Fibroblast of mammary gland (primary cell): ENCODE data around the gene NIN.

Source experiments
- DNase-seq: peaks from one replicate; pipeline ENCODE4 v3.0.0-alpha.2; 2010; ENCODE audit warnings: low read depth
- H3K4me3 ChIP-seq: 2 replicates; pipeline ENCODE4 v1.5.1; 2011; ENCODE audit warnings: low read depth, mild to moderate bottlenecking, low read length, moderate library complexity; ENCODE audit not compliant: control insufficient read depth
- CTCF ChIP-seq: conservative IDR thresholded peaks from 2 replicates; pipeline ENCODE4 v1.5.1; 2011; ENCODE audit warnings: low read depth, low read length, inconsistent platforms; ENCODE audit not compliant: control insufficient read depth, insufficient read depth

The NIN gene

GRCh38 chr14:50856660-50857059 is 25.7 kb upstream of the NIN start:
- TF ChIP-seq CTCF: no peak
- DNase-seq: no peak
- H3K4me3 ChIP-seq: no peak overlapping the region

GRCh38 chr14:50855558-50855957 is 24.6 kb upstream of the NIN start:
- TF ChIP-seq CTCF: peak; percentile 13
- H3K4me3 ChIP-seq: no peak overlapping the region
- no peak for DNase-seq

- no peak overlapping the region for H3K4me3 ChIP-seq
- DNase-seq: no peak
- TF ChIP-seq CTCF: no peak
Measured at GRCh38 chr14:50854521-50854920, 23.6 kb upstream of the NIN start.

GRCh38 chr14:50853891-50854290 is 22.9 kb upstream of the NIN start:
- no peak overlapping the region for H3K4me3 ChIP-seq
- no peak for DNase-seq
- TF ChIP-seq CTCF: no peak

- TF ChIP-seq CTCF: no peak
- H3K4me3 ChIP-seq: no peak overlapping the region
- DNase-seq: peak; percentile 73
Measured at GRCh38 chr14:50846226-50846880, 15.4 kb upstream of the NIN start.

GRCh38 chr14:50845166-50845565 is 14.2 kb upstream of the NIN start:
- H3K4me3 ChIP-seq: no peak overlapping the region
- no peak for DNase-seq
- no peak for TF ChIP-seq CTCF

- no peak for DNase-seq
- H3K4me3 ChIP-seq: no peak overlapping the region
- no peak for TF ChIP-seq CTCF
Measured at GRCh38 chr14:50844391-50844790, 13.4 kb upstream of the NIN start.
